ENCODE results near the gene LGR4. TPM values are rescaled to one million over a fixed set of nuclear protein-coding genes. Genes with fewer than 3 reads are reported as not detected.

Gene LGR4
- total and polyA plus RNA-seq, 2 of the 13 experiments (the other 11 are each of a cell fraction or from before 2014, with no cell fraction given), result 42.1 to 68.7 TPM

- TF ChIP-seq CERS6 (CRISPR knock-in tag; IDR thresholded peaks at IDR 0.05) (no peak), IRF9 (CRISPR knock-in tag; IDR thresholded peaks at IDR 0.05; ENCODE audit: borderline replicate concordance) (no peak), MAZ (IDR thresholded peaks at IDR 0.05; ENCODE audit: borderline replicate concordance, low read depth, low read length) (no peak), MAZ (CRISPR knock-in tag; IDR thresholded peaks at IDR 0.05; ENCODE audit: low read depth) (no peak; the same call in 1 of the 2 replicates), PLSCR1 (CRISPR knock-in tag; IDR thresholded peaks at IDR 0.05; ENCODE audit: borderline replicate concordance) (no peak), MIXL1 (CRISPR knock-in tag; IDR thresholded peaks at IDR 0.05) (peak; percentile 85; the same call in 1 of the 2 replicates), MXI1 (IDR thresholded peaks at IDR 0.05; ENCODE audit: borderline replicate concordance, low read depth, low read length) (no peak; the same call in 2 of the 3 replicates), HMGA1 (CRISPR knock-in tag; conservative IDR thresholded peaks at IDR 0.05) (no peak), ZBTB46 (CRISPR knock-in tag; IDR thresholded peaks at IDR 0.05; ENCODE audit: borderline replicate concordance) (no peak), KDM1A (CRISPR knock-in tag; IDR thresholded peaks at IDR 0.05) (no peak), ZSCAN25 (CRISPR knock-in tag; IDR thresholded peaks at IDR 0.05) (no peak), ZFP36L1 (CRISPR knock-in tag; IDR thresholded peaks at IDR 0.05) (no peak), MYC (CRISPR knock-in tag; IDR thresholded peaks at IDR 0.05; ENCODE audit: borderline replicate concordance) (no peak), ZNF235 (CRISPR knock-in tag; IDR thresholded peaks at IDR 0.05; ENCODE audit: borderline replicate concordance) (no peak), POLR2A (IDR thresholded peaks at IDR 0.05; ENCODE audit: insufficient read depth in 1 of 2, low read depth in 2 of 2, low read length in 2 of 2) (no peak), MBNL3 (CRISPR knock-in tag; conservative IDR thresholded peaks at IDR 0.05) (no peak), DRAP1 (CRISPR knock-in tag; IDR thresholded peaks at IDR 0.05) (peak; percentile 68), HOXA5 (CRISPR knock-in tag; IDR thresholded peaks at IDR 0.05) (no peak), GMEB2 (CRISPR knock-in tag; IDR thresholded peaks at IDR 0.05; ENCODE audit: low read depth) (no peak), HIVEP1 (CRISPR knock-in tag; IDR thresholded peaks at IDR 0.05) (no peak), TEAD3 (CRISPR knock-in tag; optimal IDR thresholded peaks at IDR 0.05; ENCODE audit: borderline replicate concordance) (peak; percentile 79), ZNF782 (CRISPR knock-in tag; IDR thresholded peaks at IDR 0.05; ENCODE audit: borderline replicate concordance) (peak; percentile 97; the same call in 1 of the 2 replicates), MBD4 (IDR thresholded peaks at IDR 0.05; ENCODE audit: borderline replicate concordance, low read length) (no peak), ZNF619 (CRISPR knock-in tag; IDR thresholded peaks at IDR 0.05) (no peak), ZC3H13 (CRISPR knock-in tag; IDR thresholded peaks at IDR 0.05) (no peak), ATM (IDR thresholded peaks at IDR 0.05; ENCODE audit: borderline replicate concordance) (no peak), TCF7L2 (IDR thresholded peaks at IDR 0.05; ENCODE audit: low read depth, low read length) (no peak)
Measured at GRCh38 chr11:27475622-27476021, 3.0 kb upstream of the LGR4 start (continued).

All from HepG2 (cell line).